ENCODE measurements around the gene SPACA5B.
"Not testable (repeated sequence)": the region's sequence is repeated elsewhere in the genome, so short reads cannot be mapped to it uniquely, and the experiment has no call there.

DNA sequence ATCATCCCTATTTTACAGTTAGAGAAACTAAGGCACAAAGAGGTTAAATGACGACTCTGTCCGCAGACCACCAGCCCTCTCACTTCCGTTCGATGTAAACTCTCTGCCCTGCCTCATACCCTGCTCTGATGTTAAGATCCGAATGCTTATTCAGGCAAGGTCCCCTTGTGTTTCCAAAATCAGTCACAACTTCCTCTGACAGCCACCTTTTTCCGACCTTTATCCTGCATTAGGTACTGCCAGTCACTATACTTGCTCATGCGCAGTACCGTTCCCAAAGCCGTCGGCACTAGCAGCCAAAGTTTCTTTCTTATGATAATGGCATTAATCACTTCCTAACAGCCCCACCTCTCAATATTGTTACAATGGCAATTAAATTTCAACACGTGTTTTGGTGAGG lies 12.3 kb downstream of the SPACA5B start:
- TF ChIP-seq, protein P1, sequence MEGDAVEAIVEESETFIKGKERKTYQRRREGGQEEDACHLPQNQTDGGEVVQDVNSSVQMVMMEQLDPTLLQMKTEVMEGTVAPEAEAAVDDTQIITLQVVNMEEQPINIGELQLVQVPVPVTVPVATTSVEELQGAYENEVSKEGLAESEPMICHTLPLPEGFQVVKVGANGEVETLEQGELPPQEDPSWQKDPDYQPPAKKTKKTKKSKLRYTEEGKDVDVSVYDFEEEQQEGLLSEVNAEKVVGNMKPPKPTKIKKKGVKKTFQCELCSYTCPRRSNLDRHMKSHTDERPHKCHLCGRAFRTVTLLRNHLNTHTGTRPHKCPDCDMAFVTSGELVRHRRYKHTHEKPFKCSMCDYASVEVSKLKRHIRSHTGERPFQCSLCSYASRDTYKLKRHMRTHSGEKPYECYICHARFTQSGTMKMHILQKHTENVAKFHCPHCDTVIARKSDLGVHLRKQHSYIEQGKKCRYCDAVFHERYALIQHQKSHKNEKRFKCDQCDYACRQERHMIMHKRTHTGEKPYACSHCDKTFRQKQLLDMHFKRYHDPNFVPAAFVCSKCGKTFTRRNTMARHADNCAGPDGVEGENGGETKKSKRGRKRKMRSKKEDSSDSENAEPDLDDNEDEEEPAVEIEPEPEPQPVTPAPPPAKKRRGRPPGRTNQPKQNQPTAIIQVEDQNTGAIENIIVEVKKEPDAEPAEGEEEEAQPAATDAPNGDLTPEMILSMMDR (IDR thresholded peaks at IDR 0.05), result not testable (repeated sequence)
- TF ChIP-seq EP300 (IDR thresholded peaks at IDR 0.05), result not testable (repeated sequence)
